ENCODE measurements around the gene TAF7L. TPM values are rescaled to one million over a fixed set of nuclear protein-coding genes. Genes with fewer than 3 reads are reported as not detected.

Gene TAF7L
- total and polyA plus RNA-seq, 4 experiments from 2014 or later = not detected

- Histone ChIP-seq H3K4me3 (ENCODE audit: low read length in 2 of 2) (no peak overlapping the region), H3K36me3 (ENCODE audit: insufficient read depth, low read length) (no peaks in the 10 kb centered on the region), H3K4me1 (ENCODE audit: insufficient read depth, low read length) (no peaks in the 10 kb centered on the region), H3K27me3 (ENCODE audit: insufficient read depth, low read length) (no peaks in the 10 kb centered on the region), H3K27ac (ENCODE audit: low read depth, low read length) (no peak overlapping the region), H3K9me3 (ENCODE audit: control insufficient read depth in 1 of 2, low read length in 2 of 2) (no peaks in the 10 kb centered on the region)
- no peak for DNase-seq
- H3K27ac Mint-ChIP-seq = no peak overlapping the region
- no peaks in the 10 kb centered on the region for H3K4me1 Mint-ChIP-seq
- no peak overlapping the region for H3K4me3 Mint-ChIP-seq
- no peaks in the 10 kb centered on the region for H3K36me3 Mint-ChIP-seq
- intact Hi-C loops (cut with micrococcal nuclease) = no loop called here
- no peaks in the 10 kb centered on the region for H3K27me3 Mint-ChIP-seq
- H3K9me3 Mint-ChIP-seq = peaks cover 0 to 2% (median 0%) of the 10 kb centered on the region in 8 donors
- ChIA-PET POLR2A (ENCODE audit: partially characterized antibody) (no interaction called here), CTCF (ENCODE audit: partially characterized antibody) (no interaction called here)
Measured at GRCh38 chrX:101276238-101276637, 14.9 kb downstream of the TAF7L start.

GRCh38 chrX:101274198-101274597 is 16.9 kb downstream of the TAF7L start:
- no peaks in the 10 kb centered on the region for H3K9me3 ChIP-seq (ENCODE audit: control insufficient read depth in 1 of 2, low read length in 2 of 2)
- H3K4me3 Mint-ChIP-seq = no peak overlapping the region
- H3K27ac Mint-ChIP-seq = no peak overlapping the region
- CTCF ChIA-PET (ENCODE audit: partially characterized antibody) = no interaction called here
- POLR2A ChIA-PET (ENCODE audit: partially characterized antibody) = no interaction called here
- intact Hi-C loops (cut with micrococcal nuclease) = no loop called here
- H3K27me3 Mint-ChIP-seq = no peaks in the 10 kb centered on the region
- no peaks in the 10 kb centered on the region for H3K36me3 ChIP-seq (ENCODE audit: insufficient read depth, low read length)
- no peaks in the 10 kb centered on the region for H3K4me1 ChIP-seq (ENCODE audit: insufficient read depth, low read length)
- no peaks in the 10 kb centered on the region for H3K36me3 Mint-ChIP-seq
- no peaks in the 10 kb centered on the region for H3K4me1 Mint-ChIP-seq
- H3K27me3 ChIP-seq (ENCODE audit: insufficient read depth, low read length) = no peaks in the 10 kb centered on the region
- no peak overlapping the region for H3K27ac ChIP-seq (ENCODE audit: low read depth, low read length)
- no peaks in the 10 kb centered on the region for H3K9me3 Mint-ChIP-seq
- DNase-seq = no peak
- no peak overlapping the region for H3K4me3 ChIP-seq (ENCODE audit: low read length in 2 of 2)

DNA sequence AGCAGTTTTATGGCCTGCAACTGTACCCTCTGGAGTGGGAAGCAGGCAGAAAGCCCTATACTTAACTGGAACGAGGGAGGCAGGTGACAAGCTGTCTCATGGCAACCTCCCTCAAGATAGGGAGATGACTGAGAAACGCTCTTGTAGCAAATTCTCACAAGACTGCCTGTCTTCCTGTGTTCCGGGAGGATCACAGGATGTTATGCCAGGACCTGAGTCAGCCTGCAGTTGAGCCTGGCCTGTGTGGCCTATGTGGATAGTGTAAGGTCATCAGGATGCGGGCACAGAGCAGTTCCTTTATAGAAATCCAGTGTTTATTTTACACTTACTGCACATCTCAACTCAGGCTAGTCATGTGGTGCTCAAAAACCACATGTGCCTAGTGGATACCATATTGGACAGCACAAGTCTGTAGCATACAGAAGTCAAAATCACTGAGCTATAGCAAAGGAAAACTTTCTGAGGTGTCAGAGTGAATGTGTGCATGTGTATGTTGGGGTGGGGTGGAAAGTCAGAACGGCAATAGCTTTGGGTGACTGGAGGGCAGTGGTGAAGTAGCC is 25.2 kb downstream of the TAF7L start:
- intact Hi-C loops (cut with micrococcal nuclease) = no loop called here
- Histone ChIP-seq H3K27me3 (ENCODE audit: insufficient read depth, low read length) (no peaks in the 10 kb centered on the region), H3K36me3 (ENCODE audit: insufficient read depth, low read length) (no peaks in the 10 kb centered on the region), H3K9me3 (ENCODE audit: control insufficient read depth in 1 of 2, low read length in 2 of 2) (no peaks in the 10 kb centered on the region), H3K4me1 (ENCODE audit: insufficient read depth, low read length) (no peaks in the 10 kb centered on the region), H3K4me3 (ENCODE audit: low read length in 2 of 2) (no peak overlapping the region), H3K27ac (ENCODE audit: low read depth, low read length) (no peak overlapping the region)
- Mint-ChIP-seq H3K4me1 (no peaks in the 10 kb centered on the region), H3K9me3 (peaks cover 0 to 2% (median 0%) of the 10 kb centered on the region in 8 donors), H3K27ac (no peak overlapping the region), H3K36me3 (no peaks in the 10 kb centered on the region), H3K4me3 (no peak overlapping the region), H3K27me3 (no peaks in the 10 kb centered on the region)
- no peak for DNase-seq
- CTCF ChIA-PET (ENCODE audit: partially characterized antibody) = no interaction called here
- POLR2A ChIA-PET (ENCODE audit: partially characterized antibody) = no interaction called here

- Histone ChIP-seq H3K36me3 (ENCODE audit: insufficient read depth, low read length) (no peaks in the 10 kb centered on the region), H3K27me3 (ENCODE audit: insufficient read depth, low read length) (no peaks in the 10 kb centered on the region), H3K27ac (ENCODE audit: low read depth, low read length) (no peak overlapping the region), H3K4me3 (ENCODE audit: low read length in 2 of 2) (no peak overlapping the region), H3K9me3 (ENCODE audit: control insufficient read depth in 1 of 2, low read length in 2 of 2) (no peaks in the 10 kb centered on the region), H3K4me1 (ENCODE audit: insufficient read depth, low read length) (no peaks in the 10 kb centered on the region)
- H3K9me3 Mint-ChIP-seq = peaks cover 0 to 2% (median 0%) of the 10 kb centered on the region in 8 donors
- no peaks in the 10 kb centered on the region for H3K4me1 Mint-ChIP-seq
- POLR2A ChIA-PET (ENCODE audit: partially characterized antibody) = no interaction called here
- H3K4me3 Mint-ChIP-seq = no peak overlapping the region
- H3K27ac Mint-ChIP-seq = no peak overlapping the region
- no peaks in the 10 kb centered on the region for H3K36me3 Mint-ChIP-seq
- CTCF ChIA-PET (ENCODE audit: partially characterized antibody) = no interaction called here
- intact Hi-C loops (cut with micrococcal nuclease) = no loop called here
- DNase-seq = no peak
- H3K27me3 Mint-ChIP-seq = no peaks in the 10 kb centered on the region
Measured at GRCh38 chrX:101263766-101264165, 27.4 kb downstream of the TAF7L start.

GRCh38 chrX:101262590-101262989 is 28.5 kb downstream of the TAF7L start:
- H3K27ac Mint-ChIP-seq = no peak overlapping the region
- peaks cover 4% of the 10 kb centered on the region for H3K4me1 ChIP-seq (ENCODE audit: insufficient read depth, low read length)
- peaks cover 0 to 2% (median 0%) of the 10 kb centered on the region in 8 donors for H3K9me3 Mint-ChIP-seq
- no peaks in the 10 kb centered on the region for H3K36me3 ChIP-seq (ENCODE audit: insufficient read depth, low read length)
- no peaks in the 10 kb centered on the region for H3K9me3 ChIP-seq (ENCODE audit: control insufficient read depth in 1 of 2, low read length in 2 of 2)
- H3K27me3 Mint-ChIP-seq = no peaks in the 10 kb centered on the region
- DNase-seq = no peak
- H3K27me3 ChIP-seq (ENCODE audit: insufficient read depth, low read length) = no peaks in the 10 kb centered on the region
- H3K36me3 Mint-ChIP-seq = no peaks in the 10 kb centered on the region
- ChIA-PET CTCF (ENCODE audit: partially characterized antibody) (no interaction called here), POLR2A (ENCODE audit: partially characterized antibody) (no interaction called here)
- peaks cover 0 to 3% (median 1%) of the 10 kb centered on the region in 4 donors for H3K4me1 Mint-ChIP-seq
- H3K27ac ChIP-seq (ENCODE audit: low read depth, low read length) = no peak overlapping the region
- no peak overlapping the region for H3K4me3 ChIP-seq (ENCODE audit: low read length in 2 of 2)
- intact Hi-C loops (cut with micrococcal nuclease) = no loop called here
- no peak overlapping the region for H3K4me3 Mint-ChIP-seq

GRCh38 chrX:101260435-101260834 is 30.7 kb downstream of the TAF7L start:
- Mint-ChIP-seq H3K27me3 (no peaks in the 10 kb centered on the region), H3K27ac (no peak overlapping the region), H3K4me1 (peaks cover 0 to 5% (median 2%) of the 10 kb centered on the region in 4 donors), H3K9me3 (peaks cover 0 to 4% (median 0%) of the 10 kb centered on the region in 8 donors), H3K4me3 (no peak overlapping the region), H3K36me3 (no peaks in the 10 kb centered on the region)
- POLR2A ChIA-PET (ENCODE audit: partially characterized antibody) = no interaction called here
- DNase-seq = no peak
- intact Hi-C loops (cut with micrococcal nuclease) = no loop called here
- H3K27ac ChIP-seq (ENCODE audit: low read depth, low read length) = no peak overlapping the region
- CTCF ChIA-PET (ENCODE audit: partially characterized antibody) = no interaction called here
- H3K9me3 ChIP-seq (ENCODE audit: control insufficient read depth in 1 of 2, low read length in 2 of 2) = no peaks in the 10 kb centered on the region
- H3K4me1 ChIP-seq (ENCODE audit: insufficient read depth, low read length) = peaks cover 4% of the 10 kb centered on the region
- H3K4me3 ChIP-seq (ENCODE audit: low read length in 2 of 2) = no peak overlapping the region
- no peaks in the 10 kb centered on the region for H3K36me3 ChIP-seq (ENCODE audit: insufficient read depth, low read length)
- H3K27me3 ChIP-seq (ENCODE audit: insufficient read depth, low read length) = no peaks in the 10 kb centered on the region

DNA sequence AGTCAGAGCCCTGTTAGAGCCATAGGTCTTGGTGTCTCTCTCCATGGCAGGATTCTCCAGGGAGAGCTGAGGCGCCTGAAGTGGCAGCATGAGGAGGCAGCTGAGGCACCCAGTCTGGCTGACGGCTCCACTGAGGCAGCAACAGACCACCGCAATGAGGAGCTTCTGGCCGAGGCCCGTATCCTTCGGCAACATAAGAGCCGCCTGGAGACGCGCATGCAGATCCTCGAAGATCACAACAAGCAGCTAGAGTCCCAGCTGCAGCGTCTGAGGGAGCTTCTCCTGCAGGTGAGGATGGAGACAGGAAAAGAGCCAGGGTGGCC is 32.9 kb downstream of the TAF7L start:
- peaks cover 0 to 5% (median 2%) of the 10 kb centered on the region in 4 donors for H3K4me1 Mint-ChIP-seq
- H3K27me3 ChIP-seq (ENCODE audit: insufficient read depth, low read length) = no peaks in the 10 kb centered on the region
- intact Hi-C loops (cut with micrococcal nuclease) = no loop called here
- H3K4me3 Mint-ChIP-seq = no peak overlapping the region
- no peak overlapping the region for H3K27ac Mint-ChIP-seq
- H3K27me3 Mint-ChIP-seq = no peaks in the 10 kb centered on the region
- no peaks in the 10 kb centered on the region for H3K36me3 ChIP-seq (ENCODE audit: insufficient read depth, low read length)
- H3K9me3 Mint-ChIP-seq = peaks cover 0 to 4% (median 0%) of the 10 kb centered on the region in 8 donors
- ChIA-PET CTCF (ENCODE audit: partially characterized antibody) (no interaction called here), POLR2A (ENCODE audit: partially characterized antibody) (no interaction called here)
- peaks cover 4% of the 10 kb centered on the region for H3K4me1 ChIP-seq (ENCODE audit: insufficient read depth, low read length)
- no peaks in the 10 kb centered on the region for H3K36me3 Mint-ChIP-seq
- H3K9me3 ChIP-seq (ENCODE audit: control insufficient read depth in 1 of 2, low read length in 2 of 2) = no peaks in the 10 kb centered on the region
- no peak overlapping the region for H3K4me3 ChIP-seq (ENCODE audit: low read length in 2 of 2)
- H3K27ac ChIP-seq (ENCODE audit: low read depth, low read length) = no peak overlapping the region
- no peak for DNase-seq
